ENCODE data around the gene QKI. TPM values are rescaled to one million over a fixed set of nuclear protein-coding genes. Genes with fewer than 3 reads are reported as not detected.
"Not testable (repeated sequence)": the region's sequence is repeated elsewhere in the genome, so short reads cannot be mapped to it uniquely, and the experiment has no call there.

QKI gene
- polyA plus RNA-seq, 1 donor = 225 TPM

GRCh38 chr6:163438940-163439335 lies 24.4 kb downstream of the QKI start:
- no peak for DNase-seq

DNA sequence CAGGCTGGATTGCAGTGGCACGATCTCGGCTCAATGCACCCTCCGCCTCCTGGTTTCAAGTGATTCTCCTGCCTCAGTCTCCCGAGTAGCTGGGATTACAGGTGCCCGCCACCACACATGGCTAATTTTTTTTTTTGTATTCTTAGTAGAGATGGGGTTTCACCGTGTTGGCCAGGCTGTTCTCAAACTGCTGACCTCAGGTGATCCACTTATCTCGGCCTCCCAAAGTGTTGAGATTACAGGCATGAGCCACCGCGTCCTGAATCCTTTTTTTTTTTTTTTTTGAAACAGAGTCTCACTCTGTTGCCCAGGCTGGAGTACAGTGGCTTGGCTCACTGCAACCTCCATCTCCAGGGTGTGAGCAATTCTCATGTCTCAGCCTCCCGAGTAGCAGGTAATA lies 24.9 kb downstream of the QKI start:
- DNase-seq = not testable (repeated sequence)

GRCh38 chr6:163439997-163440396 lies 25.5 kb downstream of the QKI start:
- DNase-seq = no peak

GRCh38 chr6:163442336-163442735 lies 27.8 kb downstream of the QKI start:
- no peak for DNase-seq

GRCh38 chr6:163444077-163444476 lies 29.6 kb downstream of the QKI start:
- DNase-seq = no peak

DNA sequence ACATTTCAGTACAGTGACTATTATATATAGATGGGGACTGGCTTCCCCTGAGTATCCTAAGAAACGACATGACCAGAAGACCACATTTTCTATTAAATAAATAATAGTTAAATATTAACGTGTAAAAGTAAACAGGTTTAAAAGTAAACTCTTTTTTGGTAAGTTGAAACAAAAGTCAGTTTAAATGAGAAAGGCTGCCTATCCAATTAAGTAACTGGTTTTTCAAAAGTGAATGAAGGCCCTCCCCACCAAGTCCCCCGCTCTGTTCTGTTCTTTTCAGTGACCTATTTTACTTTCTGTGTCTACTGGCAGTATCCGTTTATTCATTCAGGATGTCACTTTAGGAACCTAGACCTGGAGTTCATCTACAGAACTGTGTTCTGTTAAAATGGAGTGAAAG lies 32.0 kb downstream of the QKI start:
- no peak for DNase-seq

DNA sequence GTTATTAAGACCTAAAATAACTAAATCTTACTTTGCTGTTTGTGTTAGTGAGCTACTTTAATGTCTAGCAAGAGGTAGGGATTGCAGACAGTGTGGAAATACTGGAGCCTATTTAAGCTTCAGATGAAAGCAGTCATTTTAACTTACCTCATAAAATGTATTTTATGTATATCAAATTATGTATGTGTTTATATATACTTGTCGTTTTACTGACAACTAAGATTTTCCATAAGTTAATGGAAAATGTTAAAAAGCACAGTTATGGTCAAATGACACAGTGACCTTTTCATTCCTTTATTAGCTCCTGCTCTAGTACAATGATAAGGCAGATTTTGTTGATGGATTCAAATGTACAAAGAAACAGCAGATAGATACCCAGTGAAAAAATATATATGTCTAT lies 34.6 kb downstream of the QKI start:
- DNase-seq = no peak

GRCh38 chr6:163454425-163454824 lies 39.9 kb downstream of the QKI start:
- no peak for DNase-seq

DNA sequence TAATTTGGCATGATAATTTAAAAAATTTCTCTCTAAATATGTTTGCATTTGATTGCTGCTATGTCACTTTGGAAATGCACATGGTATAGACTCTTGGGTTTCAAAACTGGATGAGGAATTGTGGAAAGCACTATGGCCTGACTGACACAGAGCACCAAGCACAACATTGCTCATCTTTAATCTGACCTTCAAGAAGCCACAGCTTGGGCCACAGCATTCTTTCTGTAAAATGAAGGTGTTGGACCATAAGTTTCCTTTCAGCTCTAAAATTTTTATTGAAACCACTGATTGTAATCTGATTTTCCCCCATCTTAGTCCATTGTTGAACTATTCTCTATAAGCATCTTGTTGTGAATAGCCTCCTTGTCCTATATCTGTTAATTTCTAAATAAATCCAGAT lies 41.0 kb downstream of the QKI start:
- DNase-seq = no peak

GRCh38 chr6:163457637-163458561 lies 43.4 kb downstream of the QKI start:
- no peak for DNase-seq

DNA sequence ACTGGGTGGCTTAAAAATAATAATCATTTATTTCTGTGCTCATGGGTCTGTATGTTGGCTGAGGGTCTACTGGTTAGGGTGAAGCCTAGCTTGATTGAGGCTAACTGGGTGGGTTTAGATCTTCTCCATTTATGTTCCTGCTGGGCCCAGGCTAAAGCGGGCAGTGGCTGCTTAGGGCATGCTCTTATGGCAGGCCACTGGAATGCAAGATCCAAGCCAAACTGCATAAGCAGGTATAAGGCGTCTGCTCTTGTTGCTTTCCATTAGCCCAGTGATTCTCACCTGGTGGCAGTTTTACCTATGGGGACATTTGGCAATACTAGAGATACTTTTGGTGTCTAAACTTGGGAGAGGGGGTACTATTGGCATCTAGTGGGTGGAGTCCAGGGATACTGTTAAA lies 44.5 kb downstream of the QKI start:
- no peak for DNase-seq

- no peak for DNase-seq
Measured at GRCh38 chr6:163459536-163459935, 45.0 kb downstream of the QKI start.

- DNase-seq = no peak
Measured at GRCh38 chr6:163460307-163460782, 45.8 kb downstream of the QKI start.

- DNase-seq = no peak
Measured at GRCh38 chr6:163461696-163462095, 47.2 kb downstream of the QKI start.

- DNase-seq = no peak
Measured at GRCh38 chr6:163463180-163463579, 48.7 kb downstream of the QKI start.

DNA sequence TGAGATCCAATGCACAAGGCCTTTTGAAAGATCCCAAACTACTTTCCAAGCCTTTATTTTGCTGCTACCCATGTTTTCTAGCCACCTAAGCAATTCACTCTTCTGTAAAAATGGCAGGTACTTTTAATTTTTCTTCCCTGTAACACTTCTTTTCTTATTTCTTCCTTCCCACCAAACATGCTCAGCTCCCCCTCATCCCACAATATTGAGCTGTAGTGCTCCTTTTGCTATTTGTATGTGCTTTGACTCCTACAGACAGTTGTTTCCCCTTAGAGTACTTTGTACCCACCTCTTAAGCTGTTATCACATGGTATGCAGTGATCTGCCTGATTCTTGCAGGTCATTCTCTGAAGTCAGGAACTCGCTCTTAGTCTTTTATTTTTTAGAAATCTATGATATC lies 49.3 kb downstream of the QKI start:
- DNase-seq = no peak

GRCh38 chr6:163466839-163467390 lies 52.4 kb downstream of the QKI start:
- no peak for DNase-seq

DNA sequence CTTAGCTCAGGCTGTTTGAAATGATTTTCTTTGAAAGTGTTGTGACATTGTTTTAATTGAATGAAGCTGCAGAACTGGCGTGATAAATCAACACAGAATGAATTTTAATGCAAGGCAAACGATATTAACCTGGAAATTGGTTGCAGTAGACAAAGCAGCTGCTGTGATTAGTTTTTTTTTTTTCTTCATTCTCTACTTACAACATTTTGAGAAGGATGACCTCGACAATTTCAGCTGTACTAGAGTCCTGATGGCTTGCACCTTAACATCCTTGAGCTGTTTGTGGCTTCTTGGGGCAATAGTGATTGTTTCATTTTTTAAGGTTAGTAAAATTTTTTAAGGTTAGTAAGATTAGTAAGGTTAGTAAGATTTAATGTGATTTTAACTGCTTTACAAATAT lies 54.2 kb downstream of the QKI start:
- DNase-seq = no peak

DNA sequence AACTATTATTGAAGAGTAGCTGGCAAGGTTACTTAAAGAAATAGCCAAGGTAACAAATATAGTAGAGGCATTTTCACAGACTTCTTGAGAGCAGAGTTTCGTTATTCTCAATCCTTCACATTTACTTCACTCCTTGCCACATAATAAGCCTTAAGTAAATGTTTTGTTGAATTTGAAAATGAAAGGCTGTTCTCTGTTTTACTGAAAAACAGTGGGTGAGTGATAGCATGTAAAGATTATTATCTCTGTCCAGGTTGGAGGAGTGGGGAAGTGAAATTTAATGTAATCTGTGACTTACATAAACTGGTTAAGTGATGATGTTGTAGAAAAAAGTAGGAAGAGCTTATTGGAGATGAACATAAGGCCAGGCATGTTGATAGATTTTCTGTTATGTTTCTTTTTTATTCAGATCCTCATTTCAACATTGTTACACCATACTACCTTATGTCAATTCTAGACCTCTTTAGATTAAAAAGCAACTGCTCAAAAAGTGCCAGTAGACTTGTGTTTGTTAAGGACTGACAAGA lies 55.0 kb downstream of the QKI start:
- no peak for DNase-seq

DNA sequence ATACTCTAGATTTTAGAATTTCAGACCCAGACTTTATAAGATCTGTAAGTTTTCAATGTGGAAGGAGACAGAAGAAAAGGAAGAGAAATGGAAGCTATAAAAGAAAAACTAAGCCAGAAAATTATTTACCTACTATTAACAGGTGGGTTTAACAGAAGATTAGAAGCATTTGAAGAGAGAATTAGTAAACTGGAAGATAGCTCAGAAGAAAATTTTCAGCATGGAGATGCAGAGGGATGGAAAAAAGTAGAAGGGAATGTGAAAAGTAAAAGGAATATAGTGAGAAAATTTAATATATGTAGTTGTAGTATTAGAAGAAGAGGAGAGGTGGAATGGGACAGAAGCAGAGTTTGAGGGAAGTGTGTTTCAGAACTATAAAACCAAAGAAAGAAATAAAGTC lies 56.1 kb downstream of the QKI start:
- DNase-seq = no peak

DNA sequence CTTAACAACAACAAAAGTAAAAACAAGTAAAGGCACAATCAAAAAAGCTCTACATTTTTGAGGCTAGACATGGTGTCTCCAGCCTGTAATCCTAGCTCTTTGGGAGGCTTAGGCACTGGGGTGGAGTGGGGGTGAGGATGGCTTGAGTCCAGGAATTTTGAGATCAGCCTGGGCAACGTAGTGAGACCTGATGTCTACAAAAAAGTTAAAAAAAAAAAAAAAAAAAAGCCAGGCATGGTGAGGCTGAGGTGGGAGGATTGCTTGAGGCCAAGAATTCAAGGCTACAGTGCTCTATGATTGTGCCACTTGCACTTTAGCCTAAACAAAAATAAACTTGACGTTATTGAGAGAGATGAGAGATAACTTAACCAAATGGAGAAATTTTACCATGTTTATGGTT lies 60.1 kb downstream of the QKI start:
- no peak for DNase-seq

DNA sequence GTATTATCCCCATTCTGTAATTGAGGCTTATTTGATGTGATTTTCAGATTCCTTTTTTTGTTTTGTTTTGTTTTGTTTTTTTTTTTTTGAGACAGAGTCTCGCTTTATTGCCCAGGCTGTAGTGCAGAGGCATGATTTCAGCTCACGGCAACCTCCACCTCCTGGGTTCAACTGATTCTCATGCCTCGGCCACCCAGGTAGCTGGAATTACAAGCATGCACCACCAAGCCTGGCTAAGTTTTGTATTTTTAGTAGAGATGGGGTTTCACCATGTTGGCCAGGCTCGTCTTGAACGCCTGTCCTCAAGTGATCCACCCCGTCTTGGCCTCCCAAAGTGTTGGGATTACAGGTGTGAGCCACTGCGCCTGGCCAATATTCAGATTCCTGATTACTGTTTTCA lies 62.4 kb downstream of the QKI start:
- DNase-seq = not testable (repeated sequence)

DNA sequence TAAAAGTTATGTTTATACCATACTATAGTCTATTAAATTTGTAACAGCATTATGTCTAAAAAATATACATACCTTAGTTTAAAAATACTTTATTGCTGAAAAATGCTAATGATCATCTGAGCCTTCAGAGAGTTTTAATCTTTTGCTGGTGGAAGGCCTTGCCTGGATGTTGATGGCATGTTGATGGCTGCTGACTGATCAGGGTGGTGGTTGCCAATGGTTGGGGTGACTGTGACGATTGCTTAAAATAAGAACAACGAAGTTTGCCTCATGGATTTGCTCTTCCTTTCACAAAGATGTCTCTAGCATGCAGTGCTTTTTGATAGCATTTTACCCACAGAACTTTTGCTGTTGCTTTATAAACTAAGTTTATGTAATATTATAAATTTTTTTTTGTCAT lies 68.6 kb downstream of the QKI start:
- no peak for DNase-seq
